GM18517 (cell line): Measurements from ENCODE around the gene MMP24OS.
"Not testable (repeated sequence)": the region's sequence is repeated elsewhere in the genome, so short reads cannot be mapped to it uniquely, and the experiment has no call there.

Source experiments
- ATAC-seq: cut with Tn5 transposase; IDR thresholded peaks from one replicate; pipeline ENCODE4 v1.9.1; 2021; ENCODE audit warnings: mild to moderate bottlenecking, moderate library complexity; ENCODE audit not compliant: unreplicated experiment

Gene MMP24OS

DNA sequence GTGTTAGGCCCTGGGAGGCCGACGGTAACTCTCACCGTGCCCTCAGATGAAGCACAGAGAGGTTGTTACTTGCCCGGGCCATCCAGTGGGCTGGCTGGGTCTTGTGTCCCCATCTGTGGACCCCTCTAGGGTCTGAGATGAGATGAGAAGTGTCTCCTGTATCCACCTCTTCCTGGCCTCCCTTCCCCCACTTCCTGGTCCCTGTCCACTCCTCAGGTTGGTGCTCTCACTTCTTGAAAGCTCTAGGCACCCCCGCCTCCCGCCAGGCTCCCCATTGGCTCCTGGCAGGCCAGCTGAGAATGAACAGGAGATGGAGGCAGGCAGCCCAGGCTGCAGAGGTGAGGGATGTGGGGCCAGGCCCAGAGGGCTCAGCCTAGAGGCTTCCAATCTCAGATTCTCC, 1.5 kb downstream of the MMP24OS start:
- no peak for ATAC-seq

DNA sequence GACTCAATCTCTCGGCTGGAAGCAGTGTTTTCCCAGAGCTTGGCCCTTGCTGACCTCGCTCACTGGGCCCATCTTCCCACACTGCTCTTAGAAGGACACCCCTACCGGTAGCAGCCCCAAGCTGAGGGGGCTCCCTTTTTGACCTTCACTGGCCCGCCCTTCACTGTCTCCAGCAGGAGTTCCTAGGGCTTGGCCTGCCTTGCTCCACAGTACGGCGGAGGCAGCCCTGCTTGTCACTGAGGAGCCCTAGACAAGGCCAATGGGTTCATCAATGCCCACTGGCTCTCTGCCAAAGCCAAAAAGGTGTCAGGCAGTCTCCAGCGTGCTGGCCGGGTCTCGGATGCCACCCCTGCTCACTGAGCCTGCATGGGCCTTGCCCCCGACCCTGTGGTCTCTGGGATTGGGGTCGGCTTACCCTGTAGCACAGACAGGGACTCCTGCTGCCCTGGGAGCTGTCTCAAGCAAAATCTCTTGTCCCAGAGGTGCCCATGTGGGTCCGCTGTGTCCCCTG, 2.1 kb downstream of the MMP24OS start:
- ATAC-seq: no peak

DNA sequence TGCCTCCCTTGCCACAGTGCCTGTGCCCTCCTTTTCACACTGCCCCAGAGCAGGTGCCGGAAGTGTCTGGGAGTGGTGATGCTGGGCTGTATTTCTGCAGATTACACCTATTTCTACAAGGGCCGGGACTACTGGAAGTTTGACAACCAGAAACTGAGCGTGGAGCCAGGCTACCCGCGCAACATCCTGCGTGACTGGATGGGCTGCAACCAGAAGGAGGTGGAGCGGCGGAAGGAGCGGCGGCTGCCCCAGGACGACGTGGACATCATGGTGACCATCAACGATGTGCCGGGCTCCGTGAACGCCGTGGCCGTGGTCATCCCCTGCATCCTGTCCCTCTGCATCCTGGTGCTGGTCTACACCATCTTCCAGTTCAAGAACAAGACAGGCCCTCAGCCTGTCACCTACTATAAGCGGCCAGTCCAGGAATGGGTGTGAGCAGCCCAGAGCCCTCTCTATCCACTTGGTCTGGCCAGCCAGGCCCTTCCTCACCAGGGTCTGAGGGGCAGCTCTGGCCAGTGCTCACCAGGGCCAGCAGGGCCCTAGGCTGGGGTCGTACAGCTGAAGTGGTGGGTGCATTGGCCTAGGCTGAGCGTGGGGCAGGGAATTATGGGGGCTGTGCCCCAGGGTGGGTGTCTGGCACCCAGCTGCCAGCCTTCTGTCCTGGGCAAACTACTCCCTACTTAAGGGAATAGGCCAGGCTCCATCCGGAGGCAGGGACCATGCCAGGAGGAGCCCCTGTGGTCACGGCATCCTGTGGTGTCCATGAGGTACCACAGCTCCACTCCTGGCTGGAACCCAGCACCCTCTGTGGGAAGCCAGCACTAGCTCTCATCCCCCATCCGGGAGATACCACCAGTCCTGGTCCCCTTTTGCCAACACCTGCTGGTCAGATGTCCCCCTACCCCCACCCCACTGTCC, 3.5 kb downstream of the MMP24OS start:
- ATAC-seq: no peak

DNA sequence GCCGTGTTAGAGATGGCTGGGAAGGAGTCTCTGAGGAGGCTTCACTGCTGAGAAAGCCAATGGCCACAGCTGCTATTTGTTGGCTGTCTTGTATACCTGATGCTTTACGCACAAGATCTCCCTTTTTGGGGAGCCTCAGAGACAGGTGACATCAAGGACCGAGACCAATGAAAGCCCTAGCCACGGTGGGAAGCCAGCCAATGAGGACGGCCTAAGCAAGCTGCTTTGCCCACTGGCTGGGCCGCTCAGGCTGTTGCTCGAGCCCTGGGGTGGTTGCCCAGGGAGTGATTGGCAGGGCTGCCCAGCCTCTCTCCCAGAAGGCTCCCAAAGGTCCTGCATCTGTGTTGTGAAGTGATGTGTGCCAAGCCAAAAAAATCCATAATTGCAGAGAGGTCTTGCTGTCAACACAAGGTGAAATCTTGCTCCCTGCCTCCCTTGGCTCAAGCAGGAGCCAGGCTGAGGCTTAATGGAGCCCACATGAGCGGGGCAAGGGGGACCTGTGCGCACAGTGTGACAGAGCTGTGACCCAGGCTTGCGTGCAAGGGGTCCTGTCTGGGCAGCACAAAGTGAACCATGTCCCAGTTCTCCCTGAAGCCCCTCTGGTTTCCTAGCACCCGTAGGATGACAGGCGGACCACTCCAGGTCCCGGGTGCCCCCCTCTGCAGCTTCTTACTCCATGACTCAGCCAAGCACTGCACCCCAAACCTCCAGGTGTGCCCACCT, 4.3 kb downstream of the MMP24OS start:
- ATAC-seq: no peak

DNA sequence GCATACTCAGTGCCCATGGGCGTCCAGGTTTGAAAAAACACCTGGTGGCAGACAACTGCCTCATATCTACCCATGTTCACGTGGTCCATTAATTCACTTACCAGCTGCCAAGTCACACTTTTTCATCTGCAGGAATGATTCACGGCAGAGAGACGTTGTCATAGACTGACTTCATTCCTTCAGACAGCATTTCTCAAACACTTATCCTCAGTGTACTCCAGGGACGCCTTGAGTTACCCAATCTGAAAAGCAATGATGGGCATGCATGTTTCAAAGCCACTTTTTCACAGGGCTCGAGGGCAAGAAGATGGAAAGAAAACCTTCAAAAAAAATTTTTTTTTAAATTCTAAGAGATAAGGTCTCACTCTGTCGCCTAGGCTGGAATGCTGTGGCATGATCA, 6.0 kb downstream of the MMP24OS start:
- no peak for ATAC-seq

DNA sequence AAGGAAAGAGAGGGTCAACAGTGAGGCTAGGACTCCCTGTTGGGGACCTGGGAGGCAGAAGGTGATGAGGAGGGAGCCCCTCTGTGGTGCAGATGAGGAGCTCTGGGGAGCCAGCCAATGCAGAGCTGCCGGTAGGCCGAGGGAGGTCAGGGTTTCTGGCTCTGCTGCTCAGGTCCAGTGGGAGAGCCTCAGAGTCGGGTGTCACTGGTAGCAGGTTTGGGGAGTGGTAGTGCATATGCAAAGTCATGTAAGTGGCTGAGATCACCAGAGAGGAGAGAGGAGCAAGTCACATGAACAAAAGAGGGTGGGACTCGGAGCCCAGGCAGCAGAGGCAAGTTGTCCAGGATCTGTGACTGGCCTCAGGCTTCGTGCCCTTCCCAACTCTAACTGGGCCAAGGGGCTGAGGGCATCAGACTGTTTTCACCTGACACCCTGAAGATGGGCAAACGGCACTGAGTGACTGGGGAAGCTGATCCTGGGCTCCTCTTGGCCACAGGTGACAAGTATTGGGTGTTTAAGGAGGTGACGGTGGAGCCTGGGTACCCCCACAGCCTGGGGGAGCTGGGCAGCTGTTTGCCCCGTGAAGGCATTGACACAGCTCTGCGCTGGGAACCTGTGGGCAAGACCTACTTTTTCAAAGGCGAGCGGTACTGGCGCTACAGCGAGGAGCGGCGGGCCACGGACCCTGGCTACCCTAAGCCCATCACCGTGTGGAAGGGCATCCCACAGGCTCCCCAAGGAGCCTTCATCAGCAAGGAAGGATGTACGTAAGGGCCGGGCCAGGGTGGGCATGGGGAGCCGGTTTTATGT, 6.6 kb downstream of the MMP24OS start:
- ATAC-seq: no peak

DNA sequence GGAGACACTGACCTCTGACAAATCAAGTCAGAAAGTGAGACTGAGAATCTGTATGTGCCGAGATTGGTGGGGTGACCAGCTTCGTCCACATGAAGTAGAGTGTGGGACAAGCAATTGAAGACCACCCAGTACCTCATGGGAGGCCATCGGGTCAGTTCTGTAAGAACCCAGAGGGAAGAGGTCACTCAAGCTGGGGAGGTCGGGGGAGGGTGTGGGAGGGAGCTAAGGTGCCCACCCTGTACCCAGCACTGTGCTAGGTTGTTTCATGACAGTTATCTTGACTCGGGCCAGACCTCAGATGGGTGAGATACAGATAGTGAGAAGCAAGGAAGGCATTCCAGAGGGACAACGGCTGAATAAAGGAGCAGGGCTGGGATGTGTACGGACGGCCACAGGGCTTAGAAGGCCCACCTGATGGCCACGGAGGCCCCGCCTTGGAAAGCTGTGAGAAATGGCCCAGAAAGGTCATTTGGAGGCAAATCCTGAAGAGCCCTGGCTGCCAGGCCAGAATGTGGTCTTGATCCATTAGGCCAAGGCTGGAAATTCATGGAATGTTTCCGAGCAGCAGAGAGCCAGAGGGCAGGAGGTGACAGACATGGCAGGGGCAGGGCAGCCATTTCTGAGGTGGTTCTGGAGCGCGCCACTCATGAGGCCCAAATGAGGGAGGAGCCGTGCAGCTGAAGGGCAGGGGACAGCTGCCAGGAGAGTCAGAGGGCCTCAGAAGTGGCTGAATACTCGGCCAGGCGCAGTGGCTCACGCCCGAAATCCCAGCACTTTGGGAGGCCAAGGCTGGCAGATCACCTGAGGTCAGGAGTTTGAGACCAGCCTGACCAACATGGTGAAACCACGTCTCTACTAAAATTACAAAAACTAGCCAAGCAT, 7.7 kb downstream of the MMP24OS start:
- no peak for ATAC-seq

DNA sequence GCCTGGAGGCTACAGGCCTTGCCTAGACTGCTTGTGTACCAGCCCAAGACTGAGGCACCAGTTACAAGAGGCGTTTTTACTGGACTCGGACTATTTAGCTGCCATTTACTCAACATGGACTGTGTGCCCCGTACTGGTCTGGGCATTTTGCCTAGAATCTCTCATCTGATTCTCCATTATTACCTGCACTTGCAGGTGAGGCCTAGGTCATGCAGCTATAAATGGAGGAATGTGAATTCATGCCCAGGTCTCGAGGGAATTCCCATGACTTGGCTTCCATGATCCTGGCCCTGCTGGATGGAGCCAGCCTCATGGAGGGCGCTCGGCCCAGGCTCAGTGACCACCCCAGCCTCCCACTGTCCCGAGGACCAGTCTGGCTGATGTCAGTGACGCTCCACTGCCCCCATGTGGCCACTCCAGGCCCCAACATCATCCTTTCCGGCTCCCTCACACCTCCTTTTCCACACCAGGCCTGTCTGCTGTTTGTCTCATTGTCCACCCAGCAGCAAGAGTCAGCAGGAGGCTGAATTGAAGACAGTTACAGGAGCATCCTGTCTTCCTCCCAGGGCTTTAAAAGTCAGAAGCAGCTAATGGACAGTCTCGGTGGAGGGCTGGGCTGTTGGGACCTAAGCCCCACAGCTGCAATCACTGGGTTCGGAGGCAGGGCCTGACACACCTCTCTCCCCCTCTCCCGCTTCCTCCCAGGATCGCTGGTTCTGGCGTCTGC, 8.7 kb downstream of the MMP24OS start:
- ATAC-seq: no peak

DNA sequence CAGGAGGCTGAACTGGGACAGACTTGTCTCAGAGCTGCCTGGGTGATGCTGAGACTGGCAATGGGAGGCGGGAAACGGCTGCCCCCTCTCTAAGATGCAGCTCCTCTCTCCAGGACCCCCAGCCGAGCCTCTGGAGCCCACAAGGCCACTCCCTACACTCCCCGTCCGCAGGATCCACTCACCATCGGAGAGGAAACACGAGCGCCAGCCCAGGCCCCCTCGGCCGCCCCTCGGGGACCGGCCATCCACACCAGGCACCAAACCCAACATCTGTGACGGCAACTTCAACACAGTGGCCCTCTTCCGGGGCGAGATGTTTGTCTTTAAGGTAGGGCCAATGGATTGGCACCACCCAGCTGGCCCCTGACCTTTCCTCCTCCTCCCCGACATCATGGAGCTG, 10.8 kb downstream of the MMP24OS start:
- ATAC-seq: no peak

DNA sequence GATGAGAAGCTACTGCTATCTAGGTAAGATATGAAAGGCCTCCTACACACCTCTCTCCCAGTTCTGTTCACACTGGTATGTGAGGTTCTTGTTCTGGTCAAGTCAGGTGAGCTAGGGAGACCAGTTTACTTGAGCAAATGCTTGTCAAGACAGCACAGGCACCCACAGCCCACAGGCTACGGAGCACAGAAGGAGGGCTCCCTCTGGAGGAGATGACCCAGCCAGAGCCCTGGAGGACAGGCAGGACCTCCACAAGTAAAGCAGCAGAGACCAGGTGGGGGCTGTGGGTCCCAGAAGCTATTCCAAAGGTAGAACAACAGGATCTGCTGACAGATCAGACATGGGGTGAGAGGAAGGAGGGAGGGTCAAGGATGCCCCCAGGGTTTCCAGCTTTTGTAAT, 13.2 kb downstream of the MMP24OS start:
- ATAC-seq: no peak

DNA sequence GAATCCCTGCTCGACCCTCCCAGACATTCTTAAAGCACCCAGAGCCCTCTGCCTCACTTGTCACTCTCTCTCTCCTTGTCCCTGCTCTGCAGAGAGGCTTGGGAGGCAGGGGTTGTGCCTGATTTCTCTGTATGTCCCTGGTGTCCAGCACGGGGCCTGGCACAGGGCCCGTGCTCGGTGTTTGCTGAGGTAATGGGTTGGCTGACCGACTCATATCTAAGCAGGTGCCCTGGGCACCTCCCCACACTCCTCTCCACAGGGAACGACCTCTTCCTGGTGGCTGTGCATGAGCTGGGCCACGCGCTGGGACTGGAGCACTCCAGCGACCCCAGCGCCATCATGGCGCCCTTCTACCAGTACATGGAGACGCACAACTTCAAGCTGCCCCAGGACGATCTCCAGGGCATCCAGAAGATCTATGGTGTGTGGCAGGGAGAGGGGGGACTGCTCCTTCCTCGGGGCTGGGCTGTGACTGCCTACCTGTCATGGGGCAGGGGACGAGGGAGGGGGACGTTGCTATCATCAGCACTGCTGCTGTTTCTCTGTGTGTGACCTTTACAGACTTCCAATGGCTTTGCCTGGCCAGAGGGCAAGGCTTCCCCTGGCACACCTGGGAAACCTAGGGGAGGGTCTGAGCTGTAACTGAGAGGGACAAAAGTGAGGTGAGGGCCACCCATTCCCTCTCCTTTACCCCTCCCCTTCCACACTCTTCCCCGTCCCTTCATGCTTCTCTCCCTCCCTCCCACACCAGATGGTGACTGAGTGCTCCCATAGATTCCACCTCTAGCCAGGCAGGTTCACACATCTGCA, 14.2 kb downstream of the MMP24OS start:
- ATAC-seq: no peak

DNA sequence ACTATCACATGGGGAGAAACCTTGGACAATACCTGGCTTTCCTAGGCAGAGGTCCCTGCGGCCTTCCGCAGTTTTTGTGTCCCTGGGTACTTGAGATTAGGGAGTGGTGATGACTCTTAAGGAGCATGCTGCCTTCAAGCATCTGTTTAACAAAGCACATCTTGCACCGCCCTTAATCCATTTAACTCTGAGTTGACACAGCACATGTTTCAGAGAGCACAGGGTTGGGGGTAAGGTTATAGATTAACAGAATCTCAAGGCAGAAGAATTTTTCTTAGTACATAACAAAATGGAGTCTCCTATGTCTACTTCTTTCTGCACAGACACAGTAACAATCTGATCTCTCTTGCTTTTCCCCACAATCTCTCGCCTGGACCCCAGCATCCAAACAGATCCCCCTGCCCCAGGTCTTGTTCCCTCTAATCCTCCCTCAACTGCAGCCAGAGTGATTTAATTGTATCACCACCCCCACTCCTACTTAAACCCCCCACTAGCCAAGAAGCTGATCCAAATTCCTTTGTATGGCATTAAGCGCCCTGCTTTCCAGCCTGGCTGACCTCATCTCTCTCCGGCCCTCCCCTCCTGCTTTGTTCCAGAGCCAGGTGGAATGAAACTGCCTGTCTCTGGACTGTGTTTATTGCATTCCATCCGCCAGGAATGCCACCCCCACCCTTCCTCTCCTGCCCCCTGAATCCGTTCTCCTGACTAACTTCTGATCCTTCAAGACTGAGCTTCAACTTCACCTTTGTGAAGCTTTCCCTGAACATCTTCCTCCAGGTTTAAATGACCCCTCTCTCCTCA, 15.0 kb downstream of the MMP24OS start:
- ATAC-seq: not testable (repeated sequence)

DNA sequence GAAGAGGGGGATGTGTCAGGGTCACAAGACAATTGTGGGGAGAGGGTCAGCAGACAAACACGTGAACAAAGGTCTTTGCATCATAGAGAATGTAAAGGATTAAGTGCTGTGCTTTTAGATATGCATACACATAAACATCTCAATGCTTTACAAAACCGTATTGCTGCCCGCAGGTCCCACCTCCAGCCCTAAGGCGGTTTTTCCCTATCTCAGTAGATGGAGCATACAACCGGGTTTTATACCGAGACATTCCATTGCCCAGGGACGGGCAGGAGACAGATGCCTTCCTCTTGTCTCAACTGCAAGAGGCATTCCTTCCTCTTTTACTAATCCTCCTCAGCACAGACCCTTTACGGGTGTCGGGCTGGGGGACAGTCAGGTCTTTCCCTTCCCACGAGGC, 15.6 kb downstream of the MMP24OS start:
- ATAC-seq: not testable (repeated sequence)

DNA sequence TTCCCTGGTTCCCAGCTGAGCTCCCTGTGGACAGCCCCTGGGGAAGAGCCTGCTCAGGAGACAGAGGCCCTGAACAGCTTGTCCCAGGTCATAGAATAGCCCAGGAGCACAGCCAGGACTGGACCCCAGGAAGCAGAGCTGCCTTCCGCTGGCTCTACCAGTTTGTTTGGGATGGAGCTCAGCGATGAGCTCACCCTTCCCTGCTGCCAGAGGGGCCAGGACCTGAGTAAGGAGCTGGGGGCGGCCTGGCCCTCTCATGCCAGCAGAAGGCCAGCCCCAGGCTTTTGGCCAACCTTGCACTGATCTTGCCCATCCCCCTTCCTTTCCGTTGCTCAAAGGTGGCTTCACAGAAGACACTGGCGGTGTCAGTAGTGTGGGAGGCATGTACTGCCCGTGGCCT, 17.5 kb downstream of the MMP24OS start:
- ATAC-seq: no peak

DNA sequence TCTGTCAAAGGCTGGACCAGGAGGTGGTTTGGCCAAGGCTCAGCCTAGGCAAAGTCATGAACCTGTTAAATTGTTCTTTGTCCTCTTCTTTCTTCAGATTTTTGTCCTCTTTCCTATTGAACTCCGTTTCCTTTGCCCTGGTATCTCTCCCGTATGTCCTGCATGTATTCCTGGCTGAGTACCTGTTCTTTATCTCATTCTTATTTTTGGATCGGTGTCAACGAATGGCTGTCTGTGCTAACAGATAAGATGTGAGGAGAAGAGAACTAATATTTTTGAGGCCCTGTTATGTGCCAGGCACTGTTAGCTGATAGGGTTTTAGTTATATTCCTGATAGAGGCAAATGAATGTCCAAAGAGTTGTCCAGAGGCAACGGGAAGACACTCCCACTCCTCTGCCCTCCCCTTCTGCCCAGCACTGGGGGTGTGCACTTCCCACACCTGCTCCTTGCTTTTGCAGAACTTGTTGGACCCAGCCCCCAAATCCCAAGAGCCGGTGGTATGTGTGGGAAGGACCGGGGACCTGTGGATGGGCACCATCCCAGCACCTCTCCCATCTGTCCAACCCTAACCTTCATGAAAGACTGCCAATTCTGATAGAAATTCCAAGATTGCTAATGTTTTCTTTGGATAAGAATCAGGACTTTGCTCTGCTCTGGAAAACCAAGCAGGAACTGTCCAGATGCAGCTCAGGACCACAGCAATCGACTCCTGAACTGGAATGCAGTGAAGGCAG, 20.6 kb downstream of the MMP24OS start:
- no peak for ATAC-seq

DNA sequence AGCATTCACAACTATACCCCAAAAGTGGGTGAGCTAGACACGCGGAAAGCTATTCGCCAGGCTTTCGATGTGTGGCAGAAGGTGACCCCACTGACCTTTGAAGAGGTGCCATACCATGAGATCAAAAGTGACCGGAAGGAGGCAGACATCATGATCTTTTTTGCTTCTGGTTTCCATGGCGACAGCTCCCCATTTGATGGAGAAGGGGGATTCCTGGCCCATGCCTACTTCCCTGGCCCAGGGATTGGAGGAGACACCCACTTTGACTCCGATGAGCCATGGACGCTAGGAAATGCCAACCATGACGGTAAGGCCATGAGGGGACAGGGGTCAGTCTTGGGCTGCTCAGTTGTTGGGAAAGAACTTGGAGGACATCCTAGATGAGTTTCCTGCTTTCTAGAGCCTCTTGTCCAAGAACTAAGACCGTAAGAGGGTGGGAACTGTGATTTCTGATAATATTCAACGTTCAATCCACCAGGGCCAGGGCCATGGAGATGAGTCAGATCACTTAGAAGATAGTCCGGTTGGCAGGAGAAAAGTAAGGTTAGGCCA, 23.4 kb downstream of the MMP24OS start:
- no peak for ATAC-seq

DNA sequence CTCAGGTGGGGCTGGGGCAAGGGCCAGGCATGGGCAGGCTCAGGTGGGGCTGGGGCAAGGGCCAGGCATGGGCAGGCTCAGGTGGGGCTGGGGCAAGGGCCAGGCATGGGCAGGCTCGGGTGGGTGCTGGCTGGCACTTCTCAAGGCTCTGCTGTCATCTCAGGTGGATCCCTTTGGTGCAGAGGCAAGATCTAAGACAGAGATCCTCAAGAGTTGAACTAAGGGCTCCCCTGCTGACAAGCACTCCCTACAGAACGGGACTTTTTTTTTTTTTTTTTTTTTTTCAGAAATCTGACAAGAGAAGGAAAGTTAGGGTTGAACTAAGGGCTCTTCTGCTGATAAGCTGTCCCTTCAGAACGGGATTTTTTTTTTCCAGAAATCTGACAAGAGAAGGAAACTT, 24.9 kb downstream of the MMP24OS start:
- ATAC-seq: no peak
